GM21447 (cell line): Measurements from ENCODE around the gene NFATC1.
A peak's percentile ranks its signal among the peaks of the same experiment; 100 is the strongest.

Experiments used
- ATAC-seq: cut with Tn5 transposase; IDR thresholded peaks from one replicate; pipeline ENCODE4 v1.9.1; 2021; ENCODE audit not compliant: unreplicated experiment

The NFATC1 gene

GRCh38 chr18:79402977-79403722, 7.4 kb downstream of the NFATC1 start:
- no peak for ATAC-seq

GRCh38 chr18:79403723-79404566, 8.2 kb downstream of the NFATC1 start:
- ATAC-seq = no peak

GRCh38 chr18:79404567-79404910, 8.8 kb downstream of the NFATC1 start:
- ATAC-seq = no peak

GRCh38 chr18:79405019-79405780, 9.5 kb downstream of the NFATC1 start:
- ATAC-seq = no peak

GRCh38 chr18:79405781-79406575, 10.2 kb downstream of the NFATC1 start:
- ATAC-seq = peak; percentile 79

GRCh38 chr18:79406708-79407107, 11.0 kb downstream of the NFATC1 start:
- no peak for ATAC-seq

GRCh38 chr18:79409313-79409712, 13.6 kb downstream of the NFATC1 start:
- ATAC-seq = no peak

- ATAC-seq = no peak
These were observed 14.5 kb downstream of the NFATC1 start for GRCh38 chr18:79410171-79410641.

GRCh38 chr18:79410731-79411613, 15.2 kb downstream of the NFATC1 start:
- ATAC-seq = no peak

GRCh38 chr18:79411614-79412526, 16.1 kb downstream of the NFATC1 start:
- no peak for ATAC-seq

- no peak for ATAC-seq
These were observed 17.3 kb downstream of the NFATC1 start for GRCh38 chr18:79413025-79413424.

- ATAC-seq = no peak
These were observed 17.7 kb downstream of the NFATC1 start for GRCh38 chr18:79413426-79413825.

GRCh38 chr18:79413901-79414300, 18.2 kb downstream of the NFATC1 start:
- ATAC-seq = no peak

GRCh38 chr18:79416022-79416676, 20.4 kb downstream of the NFATC1 start:
- ATAC-seq = no peak

- ATAC-seq = no peak
These were observed 20.9 kb downstream of the NFATC1 start for GRCh38 chr18:79416677-79417052.

- no peak for ATAC-seq
These were observed 22.5 kb downstream of the NFATC1 start for GRCh38 chr18:79418236-79418635.

- no peak for ATAC-seq
These were observed 22.9 kb downstream of the NFATC1 start for GRCh38 chr18:79418642-79419041.
